Fibroblast of villous mesenchyme (primary cell): ENCODE results near the gene H2AZ1. TPM values are rescaled to one million over a fixed set of nuclear protein-coding genes. Genes with fewer than 3 reads are reported as not detected.

Source experiments
- DNase-seq: peaks from one replicate; pipeline ENCODE4 v3.0.0-alpha.2; 2010; ENCODE audit warnings: low read depth
- H3K4me3 ChIP-seq: 2 replicates; pipeline ENCODE4 v1.5.1; 2011; ENCODE audit warnings: low read depth, mild to moderate bottlenecking, low read length
- total RNA-seq: library from RNA; depleted of rRNA; stranded (reverse); fragments of >200 nt; gene quantifications from 2 replicates; pipeline ENCODE4 v1.2.3, GENCODE V29; 2012
- TF ChIP-seq, protein P1 (sequence below): IDR thresholded peaks from 2 replicates; pipeline ENCODE4 v1.5.1; 2012; ENCODE audit warnings: low read depth, mild to moderate bottlenecking, low read length; ENCODE audit not compliant: insufficient read depth

Gene H2AZ1
- 255 and 287 TPM in 2 replicates for total RNA-seq

- H3K4me3 ChIP-seq, result peak within 1 kb of the TSS; percentile 97
- TF ChIP-seq, protein P1, sequence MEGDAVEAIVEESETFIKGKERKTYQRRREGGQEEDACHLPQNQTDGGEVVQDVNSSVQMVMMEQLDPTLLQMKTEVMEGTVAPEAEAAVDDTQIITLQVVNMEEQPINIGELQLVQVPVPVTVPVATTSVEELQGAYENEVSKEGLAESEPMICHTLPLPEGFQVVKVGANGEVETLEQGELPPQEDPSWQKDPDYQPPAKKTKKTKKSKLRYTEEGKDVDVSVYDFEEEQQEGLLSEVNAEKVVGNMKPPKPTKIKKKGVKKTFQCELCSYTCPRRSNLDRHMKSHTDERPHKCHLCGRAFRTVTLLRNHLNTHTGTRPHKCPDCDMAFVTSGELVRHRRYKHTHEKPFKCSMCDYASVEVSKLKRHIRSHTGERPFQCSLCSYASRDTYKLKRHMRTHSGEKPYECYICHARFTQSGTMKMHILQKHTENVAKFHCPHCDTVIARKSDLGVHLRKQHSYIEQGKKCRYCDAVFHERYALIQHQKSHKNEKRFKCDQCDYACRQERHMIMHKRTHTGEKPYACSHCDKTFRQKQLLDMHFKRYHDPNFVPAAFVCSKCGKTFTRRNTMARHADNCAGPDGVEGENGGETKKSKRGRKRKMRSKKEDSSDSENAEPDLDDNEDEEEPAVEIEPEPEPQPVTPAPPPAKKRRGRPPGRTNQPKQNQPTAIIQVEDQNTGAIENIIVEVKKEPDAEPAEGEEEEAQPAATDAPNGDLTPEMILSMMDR, result no peak
- peak; percentile 100 for DNase-seq
Observed at GRCh38 chr4:99949999-99950912, at the start of gene H2AZ1. H2AZ1 (minus strand) TSS chr4:99950275; CDS start chr4:99950170, 105 bp downstream.

DNA sequence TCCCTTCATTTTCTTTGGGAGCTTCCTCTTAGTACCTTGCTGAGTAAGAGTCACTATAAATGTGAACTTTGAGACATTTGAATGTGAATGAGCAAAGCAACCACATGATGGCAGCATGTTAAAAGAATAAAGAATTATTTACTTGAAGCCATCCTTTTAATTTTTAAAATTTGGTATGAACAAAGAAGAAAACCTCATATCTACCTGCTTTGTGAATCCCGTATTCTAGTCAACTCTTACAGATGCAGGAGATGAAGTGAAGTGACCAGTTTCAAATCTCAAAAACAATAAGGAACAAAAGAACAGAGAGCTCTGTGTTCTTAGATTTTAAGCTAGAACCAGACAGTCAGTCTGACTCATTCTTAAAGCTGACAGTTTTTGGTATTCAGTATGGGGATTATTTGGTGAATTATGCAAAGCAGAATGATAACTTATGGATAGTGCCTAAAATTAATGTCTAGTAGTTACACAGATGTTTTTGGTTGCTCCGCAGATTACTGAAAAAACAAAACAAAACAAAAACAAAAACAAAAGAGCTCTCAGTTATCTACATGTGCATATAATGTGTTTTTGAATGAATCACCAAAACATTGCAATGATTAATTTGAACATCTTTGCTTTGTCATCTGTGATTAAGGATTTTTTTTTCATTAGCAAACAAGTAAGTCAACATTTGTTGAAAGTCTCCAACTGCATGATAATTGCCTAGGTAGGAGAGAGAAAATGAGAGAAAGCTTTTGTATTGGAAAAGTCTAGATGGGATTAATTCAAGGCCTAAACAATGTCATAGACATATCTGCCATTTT lies 48.2 kb upstream of the H2AZ1 start:
- no peak overlapping the region for H3K4me3 ChIP-seq
- TF ChIP-seq, protein P1, result peak; percentile 50
- DNase-seq, result peak; percentile 68

- no peak for DNase-seq
- TF ChIP-seq, protein P1, result no peak
- no peak overlapping the region for H3K4me3 ChIP-seq
Observed at GRCh38 chr4:99991741-99992140, 41.7 kb upstream of the H2AZ1 start.

DNA sequence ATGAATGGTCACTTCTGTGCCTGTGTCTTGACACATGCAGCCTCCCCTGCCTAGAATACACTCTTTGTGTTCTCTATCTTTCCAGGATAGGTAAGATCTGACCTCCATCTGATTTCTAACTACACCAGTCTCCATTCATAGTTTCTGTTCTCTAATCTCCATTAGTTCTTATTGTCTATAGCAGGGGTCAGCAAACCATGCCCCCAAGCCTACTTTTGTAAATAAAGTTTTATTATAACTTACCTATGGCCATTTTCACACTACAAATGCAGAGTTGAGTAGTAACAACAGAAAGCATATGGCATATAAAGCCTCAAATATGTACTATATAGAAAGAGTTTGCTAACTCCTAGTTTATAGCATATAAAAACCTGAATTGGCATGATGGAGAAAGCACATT lies 37.6 kb upstream of the H2AZ1 start:
- H3K4me3 ChIP-seq, result no peak overlapping the region
- TF ChIP-seq, protein P1, result no peak
- DNase-seq, result no peak

GRCh38 chr4:99986792-99987191 lies 36.7 kb upstream of the H2AZ1 start:
- TF ChIP-seq, protein P1, result no peak
- no peak for DNase-seq
- H3K4me3 ChIP-seq, result no peak overlapping the region

DNA sequence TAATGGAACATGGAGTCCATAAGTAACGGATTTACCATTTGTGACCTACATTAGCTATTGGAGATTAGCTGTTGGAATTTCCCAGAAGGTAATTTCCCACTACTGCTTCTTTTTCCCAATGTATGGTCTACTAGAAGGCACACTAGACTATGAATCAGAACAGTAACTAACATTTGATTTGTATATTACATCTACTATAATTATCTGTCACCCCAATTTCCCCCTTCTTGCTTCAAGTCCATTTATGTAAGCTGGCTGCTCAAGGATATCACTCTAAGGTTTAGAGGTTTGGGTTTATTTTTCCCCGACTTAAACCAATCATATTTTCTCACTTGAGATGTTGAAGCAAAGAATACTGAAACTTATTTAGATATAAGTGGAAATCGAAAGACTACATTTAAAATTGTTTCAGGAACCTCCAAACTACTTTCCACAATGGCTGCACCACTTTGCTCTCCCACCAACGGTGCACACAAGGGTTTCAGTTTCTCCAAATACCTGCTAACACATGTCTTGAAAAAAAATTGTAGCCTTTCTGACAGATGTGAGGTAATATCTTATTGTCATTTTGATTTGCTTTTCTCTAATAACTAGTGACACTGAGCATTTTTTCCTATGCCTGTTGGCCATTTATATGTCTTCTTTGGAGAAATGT lies 33.3 kb upstream of the H2AZ1 start:
- no peak for DNase-seq
- TF ChIP-seq, protein P1, result no peak
- H3K4me3 ChIP-seq, result no peak overlapping the region
